Prostate gland (tissue), 2 donors: ENCODE data around the gene MAP4K4. TPM values are rescaled to one million over a fixed set of nuclear protein-coding genes. Genes with fewer than 3 reads are reported as not detected.
"Not testable (repeated sequence)": the region's sequence is repeated elsewhere in the genome, so short reads cannot be mapped to it uniquely, and the experiment has no call there.

ENCODE experiments used
- DNase-seq: peaks from one replicate; pipeline ENCODE4 v3.0.0-alpha.2; 2019; ENCODE audit warnings: low spot score
- H3K27ac ChIP-seq, 2 donors: fragments of 200-600 bp; sonication (generic); 2 replicates each; pipeline ENCODE4 v1.5.1; 2017 to 2019
- H3K27me3 ChIP-seq: fragments of 200-600 bp; sonication (generic); replicated peaks from 2 replicates; pipeline ENCODE4 v1.5.1; 2019; ENCODE audit not compliant: insufficient read depth
- H3K36me3 ChIP-seq, 2 donors: fragments of 200-600 bp; sonication (generic); 1 replicate in 1 of 2; 2 replicates in 1 of 2; pipeline versions ENCODE4 v1.5.1 to v1.8.1; 2017 to 2019
- H3K4me1 ChIP-seq: fragments of 200-600 bp; sonication (generic); replicated peaks from 2 replicates; pipeline ENCODE4 v1.5.1; 2019
- H3K4me3 ChIP-seq, 2 donors: fragments of 200-600 bp; sonication (generic); 2 replicates each; pipeline ENCODE4 v1.5.1; 2017 to 2019
- H3K9me3 ChIP-seq: fragments of 200-600 bp; sonication (generic); 2 replicates; pipeline ENCODE4 v1.5.1; 2017
- POLR2A ChIP-seq: fragments of 450-650 bp; IDR thresholded peaks from one replicate; pipeline ENCODE4 v1.6.1; 2016; ENCODE audit warnings: antibody characterized with exemption, mild to moderate bottlenecking
- POLR2AphosphoS5 ChIP-seq: sonication (generic); formaldehyde crosslinking; IDR thresholded peaks from one replicate; pipeline ENCODE4 v1.6.1; 2017; ENCODE audit warnings: antibody characterized with exemption
- WGBS: methylation state at CpG from one replicate; pipeline ENCODE4 v1.1.5; 2018; 5-methylcytosine and 5-hydroxymethylcytosine counted together
- intact Hi-C: fragments of 100-400 bp; cut with DNase I; formaldehyde crosslinking; loops from one replicate; pipeline ENCODE4 v1.14.2; 2022
- total RNA-seq, 2 donors: library from RNA; depleted of rRNA; stranded (reverse); fragments of >200 nt; gene quantifications; one replicate each; pipeline ENCODE4 v1.1.0, GENCODE V29; 2016
- TF ChIP-seq, protein P1 (sequence below), 4 experiments: fragments of 200-600 bp in 2 of 4; fragments of 450-650 bp in 2 of 4; sonication (generic) in 2 of 4; IDR thresholded peaks; 1 replicate in 3 of 4; 2 replicates in 1 of 4; pipeline ENCODE4 v1.5.1; 2016 to 2019; ENCODE audit warnings: antibody characterized with exemption in 4 of 4, mild to moderate bottlenecking in 2 of 4, moderate library complexity in 2 of 4

The MAP4K4 gene
- total RNA-seq, 2 donors from 2014 or later, result 23.6 to 107 TPM

DNA sequence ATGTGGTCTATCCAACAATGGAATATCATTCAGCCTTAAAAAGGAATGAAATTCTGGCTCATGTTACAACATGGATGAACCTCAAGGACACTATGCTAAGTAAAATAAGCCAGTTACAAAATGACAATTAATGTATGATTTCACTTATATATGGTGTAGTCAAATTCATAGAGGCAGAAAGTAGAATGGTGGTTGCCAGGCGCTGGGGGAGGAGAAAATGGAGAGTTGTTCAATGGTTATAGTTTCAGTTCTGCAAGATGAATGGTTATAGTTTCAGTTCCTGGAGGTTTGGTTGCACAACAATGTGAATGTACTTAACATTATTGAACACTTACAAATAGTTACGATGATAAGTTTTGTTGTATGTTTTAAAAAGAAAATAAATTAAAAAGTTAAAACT, 215.0 kb downstream of the MAP4K4 start:
- Histone ChIP-seq H3K27me3 (no peaks in the 10 kb centered on the region), H3K9me3 (no peaks in the 10 kb centered on the region), H3K27ac (no peak overlapping the region), H3K4me1 (no peaks in the 10 kb centered on the region), H3K36me3 (no peaks in the 10 kb centered on the region), H3K4me3 (no peak overlapping the region)
- intact Hi-C loops, result no loop called here
- no peak for DNase-seq
- 87% methylated on average over 2 of the region's 2 CpGs for WGBS
- TF ChIP-seq, protein P1, sequence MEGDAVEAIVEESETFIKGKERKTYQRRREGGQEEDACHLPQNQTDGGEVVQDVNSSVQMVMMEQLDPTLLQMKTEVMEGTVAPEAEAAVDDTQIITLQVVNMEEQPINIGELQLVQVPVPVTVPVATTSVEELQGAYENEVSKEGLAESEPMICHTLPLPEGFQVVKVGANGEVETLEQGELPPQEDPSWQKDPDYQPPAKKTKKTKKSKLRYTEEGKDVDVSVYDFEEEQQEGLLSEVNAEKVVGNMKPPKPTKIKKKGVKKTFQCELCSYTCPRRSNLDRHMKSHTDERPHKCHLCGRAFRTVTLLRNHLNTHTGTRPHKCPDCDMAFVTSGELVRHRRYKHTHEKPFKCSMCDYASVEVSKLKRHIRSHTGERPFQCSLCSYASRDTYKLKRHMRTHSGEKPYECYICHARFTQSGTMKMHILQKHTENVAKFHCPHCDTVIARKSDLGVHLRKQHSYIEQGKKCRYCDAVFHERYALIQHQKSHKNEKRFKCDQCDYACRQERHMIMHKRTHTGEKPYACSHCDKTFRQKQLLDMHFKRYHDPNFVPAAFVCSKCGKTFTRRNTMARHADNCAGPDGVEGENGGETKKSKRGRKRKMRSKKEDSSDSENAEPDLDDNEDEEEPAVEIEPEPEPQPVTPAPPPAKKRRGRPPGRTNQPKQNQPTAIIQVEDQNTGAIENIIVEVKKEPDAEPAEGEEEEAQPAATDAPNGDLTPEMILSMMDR (IDR thresholded peaks at IDR 0.05), result no peak
- TF ChIP-seq POLR2AphosphoS5, result no peak
- TF ChIP-seq POLR2A, result no peak

DNA sequence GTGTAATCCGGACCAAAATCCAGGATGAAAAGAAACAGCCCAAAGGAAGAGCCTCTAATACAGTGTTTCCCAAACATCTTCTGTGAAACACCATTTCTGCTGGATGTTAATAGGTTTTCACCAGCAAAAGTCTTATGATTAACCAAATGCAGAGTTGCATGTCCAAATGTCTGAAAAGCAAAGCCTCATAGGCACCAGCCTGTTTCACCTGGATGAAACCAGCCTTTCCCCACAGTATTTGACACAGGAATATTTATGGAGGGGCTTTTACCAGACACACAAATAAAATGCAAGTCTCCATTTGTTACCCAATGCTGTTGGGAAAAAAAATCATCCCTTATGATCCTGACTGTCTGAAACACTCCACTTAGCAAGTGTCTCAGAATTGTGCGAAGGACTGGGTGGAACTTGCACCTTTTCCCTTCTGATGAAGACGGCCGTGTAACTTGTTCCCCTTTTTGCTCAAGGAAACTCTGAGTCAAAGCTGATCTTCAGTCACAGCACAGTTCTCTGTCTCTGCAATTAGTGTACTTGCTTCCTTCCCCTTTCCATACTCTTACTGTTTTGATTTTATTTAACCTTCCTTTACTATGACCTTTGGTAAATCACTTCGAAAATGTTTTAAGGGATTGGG, 223.9 kb downstream of the MAP4K4 start:
- no peak for DNase-seq
- no peaks in the 10 kb centered on the region for H3K36me3 ChIP-seq
- intact Hi-C loops, result no loop called here
- 77% methylated on average over 5 of the region's 5 CpGs for WGBS
- H3K9me3 ChIP-seq, result no peaks in the 10 kb centered on the region
- no peak overlapping the region for H3K27ac ChIP-seq
- no peaks in the 10 kb centered on the region for H3K4me1 ChIP-seq
- TF ChIP-seq POLR2A, result no peak
- TF ChIP-seq, protein P1 (IDR thresholded peaks at IDR 0.05), result no peak
- no peak for TF ChIP-seq POLR2AphosphoS5
- no peak overlapping the region for H3K4me3 ChIP-seq
- H3K27me3 ChIP-seq, result no peaks in the 10 kb centered on the region

DNA sequence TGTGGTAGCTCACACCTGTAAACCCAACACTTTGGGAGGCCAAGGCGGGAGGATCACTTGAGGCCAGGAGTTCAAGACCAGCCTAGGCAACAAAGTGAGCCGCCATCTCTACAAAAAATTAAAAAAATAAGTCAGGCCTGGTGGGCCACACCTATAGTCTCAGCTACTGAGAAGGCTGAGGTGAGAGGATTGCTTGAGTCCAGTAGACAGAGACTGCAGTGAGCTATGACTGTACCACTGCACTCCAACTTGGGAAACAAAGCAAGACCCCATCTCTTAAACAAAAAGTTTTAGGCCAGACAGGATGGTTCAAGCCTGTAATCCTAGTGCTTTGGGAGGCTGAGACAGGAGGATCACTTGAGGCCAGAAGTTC, 224.4 kb downstream of the MAP4K4 start:
- H3K9me3 ChIP-seq, result no peaks in the 10 kb centered on the region
- 91% methylated on average over 2 of the region's 2 CpGs for WGBS
- no peaks in the 10 kb centered on the region for H3K4me1 ChIP-seq
- no peak overlapping the region for H3K27ac ChIP-seq
- intact Hi-C loops, result no loop called here
- H3K27me3 ChIP-seq, result no peaks in the 10 kb centered on the region
- DNase-seq, result no peak
- H3K36me3 ChIP-seq, result no peaks in the 10 kb centered on the region
- TF ChIP-seq POLR2A (no peak), POLR2AphosphoS5 (no peak)
- TF ChIP-seq, protein P1 (IDR thresholded peaks at IDR 0.05), result no peak
- H3K4me3 ChIP-seq, result no peak overlapping the region

DNA sequence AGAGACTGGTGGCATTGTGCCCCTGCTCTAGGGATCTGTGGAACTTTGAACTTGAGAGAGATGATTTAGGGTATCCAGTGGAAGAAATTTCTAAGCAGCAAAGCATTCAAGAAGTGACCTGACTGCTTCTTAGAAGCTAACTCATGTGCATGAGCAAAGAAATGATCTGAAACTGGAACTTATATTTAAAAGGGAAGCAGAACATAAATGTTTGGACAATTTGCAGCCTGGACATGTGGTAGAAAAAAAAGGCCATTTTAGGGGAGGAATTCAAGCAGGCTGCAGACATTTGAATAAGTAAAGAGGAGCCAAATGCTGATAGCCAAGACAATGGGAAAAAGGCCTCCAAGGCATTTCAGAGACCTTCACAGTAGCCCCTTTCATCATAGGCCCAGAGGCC, 226.8 kb downstream of the MAP4K4 start:
- H3K4me1 ChIP-seq, H3K27me3 ChIP-seq, DNase-seq, H3K27ac ChIP-seq, intact Hi-C loops, H3K9me3 ChIP-seq, H3K4me3 ChIP-seq, H3K36me3 ChIP-seq: not testable (repeated sequence)

DNA sequence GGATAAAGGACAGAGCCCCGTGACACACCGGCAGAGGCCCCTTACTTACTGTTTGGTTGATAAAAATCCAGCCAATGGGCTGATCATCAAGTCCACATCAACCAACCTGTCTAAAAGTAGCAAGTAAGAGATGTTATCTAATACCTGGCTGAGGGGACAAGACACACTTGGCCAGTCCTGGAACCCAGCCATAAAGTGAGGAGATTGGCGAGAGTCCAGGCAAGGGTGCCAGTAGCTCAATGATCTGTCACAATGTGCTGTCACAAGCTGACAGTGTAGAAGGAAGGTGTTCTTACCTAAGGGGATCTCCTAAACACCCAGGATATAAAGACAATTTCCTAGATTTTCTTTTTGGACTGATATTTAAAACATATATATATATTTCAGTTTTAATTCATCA, 232.5 kb downstream of the MAP4K4 start:
- no peaks in the 10 kb centered on the region for H3K36me3 ChIP-seq
- H3K9me3 ChIP-seq, result no peaks in the 10 kb centered on the region
- intact Hi-C loops, result no loop called here

More for the DNA sequence above, 232.5 kb downstream of the MAP4K4 start:
- no peak overlapping the region for H3K4me3 ChIP-seq
- WGBS, result 75% methylated on average over 3 of the region's 3 CpGs
- DNase-seq, result no peak
- no peaks in the 10 kb centered on the region for H3K27me3 ChIP-seq
- no peak overlapping the region for H3K27ac ChIP-seq
- TF ChIP-seq POLR2A (no peak), POLR2AphosphoS5 (no peak)
- TF ChIP-seq, protein P1 (IDR thresholded peaks at IDR 0.05), result no peak
- no peaks in the 10 kb centered on the region for H3K4me1 ChIP-seq
